Posterior vena cava (tissue), 2 donors: ENCODE data around the gene SIK3. TPM values are rescaled to one million over a fixed set of nuclear protein-coding genes. Genes with fewer than 3 reads are reported as not detected.
"Not testable (repeated sequence)": the region's sequence is repeated elsewhere in the genome, so short reads cannot be mapped to it uniquely, and the experiment has no call there.

Source experiments
- DNase-seq: peaks from one replicate; pipeline ENCODE4 v3.0.0-alpha.2; 2020; ENCODE audit warnings: low spot score
- intact Hi-C, 2 donors: fragments of 100-400 bp; cut with DNase I; formaldehyde crosslinking; loops; one replicate each; pipeline versions ENCODE4 v1.14.1 to v1.14.2; 2022 to 2023
- total RNA-seq, 2 donors: library from RNA; stranded (reverse); fragmentation: NEBNext Ultra II Directional; extraction: Animal tissue kit (Norgen Biotek cat#: 25700); gene quantifications; one replicate each; pipeline ENCODE4 v1.2.1, GENCODE V29; 2021
- donor health status: DM: yes; HTN: yes; CAD: no.
- donor health status: DM: yes; HTN: yes; CAD: no.

Gene SIK3
- total RNA-seq, 2 donors from 2014 or later = 43.8 to 53.4 TPM

GRCh38 chr11:117117681-117118080, 19.5 kb upstream of the SIK3 start:
- no peak for DNase-seq
- intact Hi-C loops = loop anchor here (5.0 to 10.0 kb wide), 3 partner anchors 323 to 533 kb away; partner anchors contain the start of gene APOA5 (in 1 of the 2)

- not testable (repeated sequence) for DNase-seq
- intact Hi-C loops = loop anchor here (10.0 kb wide), 2 partner anchors 318 to 528 kb away; partner anchors contain the start of gene APOA5 (in 1 of the 2)
Observed at GRCh38 chr11:117112939-117113338, 14.7 kb upstream of the SIK3 start.

- intact Hi-C loops = loop anchor here (10.0 kb wide), 2 partner anchors 318 to 528 kb away; partner anchors contain the start of gene APOA5 (in 1 of the 2)
- DNase-seq = not testable (repeated sequence)
Observed at GRCh38 chr11:117112497-117112896, 14.3 kb upstream of the SIK3 start.

GRCh38 chr11:117110294-117110950, 12.2 kb upstream of the SIK3 start:
- DNase-seq = no peak
- intact Hi-C loops = loop anchor here (10.0 kb wide), 2 partner anchors 316 to 526 kb away; partner anchors contain the start of gene APOA5 (in 1 of the 2)

GRCh38 chr11:117107701-117108590, 9.7 kb upstream of the SIK3 start:
- no peak for DNase-seq
- intact Hi-C loops = loop anchor here (5.0 to 10.0 kb wide), 2 partner anchors 231 to 313 kb away; partner anchors contain the start of gene APOA5 (in 1 of the 2)

GRCh38 chr11:117100556-117100955, 2.3 kb upstream of the SIK3 start:
- no peak for DNase-seq
- intact Hi-C loops = loop anchor here (5.0 to 10.0 kb wide), 3 partner anchors 208 to 306 kb away; partner anchors contain the start of gene APOA5 (in 1 of the 2)

GRCh38 chr11:117099696-117100095, 1.5 kb upstream of the SIK3 start:
- DNase-seq = no peak
- intact Hi-C loops = loop anchor here (5.0 to 10.0 kb wide), 4 partner anchors 115 to 305 kb away; partner anchors contain the start of gene APOA5 (in 1 of the 2)

- peak; percentile 90 for DNase-seq
- intact Hi-C loops = loop anchor here in 1 of 2 donors (10.0 kb wide), 1 partner anchor 113 kb away; no protein-coding TSS in a partner anchor
Observed at GRCh38 chr11:117097389-117098268, 599 bp downstream of the SIK3 start.

- intact Hi-C loops = loop anchor here in 1 of 2 donors (10.0 kb wide), 1 partner anchor 112 kb away; no protein-coding TSS in a partner anchor
- no peak for DNase-seq
Observed at GRCh38 chr11:117097014-117097388, 1.2 kb downstream of the SIK3 start.

- DNase-seq = no peak
- intact Hi-C loops = loop anchor here in 1 of 2 donors (10.0 kb wide), 1 partner anchor 112 kb away; no protein-coding TSS in a partner anchor
Observed at GRCh38 chr11:117096201-117096991, 1.8 kb downstream of the SIK3 start.

GRCh38 chr11:117095284-117096161, 2.7 kb downstream of the SIK3 start:
- no peak for DNase-seq
- intact Hi-C loops = loop anchor here in 1 of 2 donors (10.0 kb wide), 1 partner anchor 111 kb away; no protein-coding TSS in a partner anchor

GRCh38 chr11:117094776-117095175, 3.5 kb downstream of the SIK3 start:
- DNase-seq = no peak
- intact Hi-C loops = loop anchor here in 1 of 2 donors (10.0 kb wide), 1 partner anchor 110 kb away; no protein-coding TSS in a partner anchor

- intact Hi-C loops = loop anchor here in 1 of 2 donors (10.0 kb wide), 1 partner anchor 108 kb away; no protein-coding TSS in a partner anchor
- no peak for DNase-seq
Observed at GRCh38 chr11:117092951-117093590, 5.2 kb downstream of the SIK3 start.

- DNase-seq = no peak
- intact Hi-C loops = loop anchor here in 1 of 2 donors (10.0 kb wide), 1 partner anchor 107 kb away; no protein-coding TSS in a partner anchor
Observed at GRCh38 chr11:117091753-117092477, 6.3 kb downstream of the SIK3 start.

- intact Hi-C loops = loop anchor here in 1 of 2 donors (10.0 kb wide), 1 partner anchor 105 kb away; no protein-coding TSS in a partner anchor
- no peak for DNase-seq
Observed at GRCh38 chr11:117090111-117090706, 8.0 kb downstream of the SIK3 start.
